ENCODE data around the gene CORIN.
"Not testable (repeated sequence)": the region's sequence is repeated elsewhere in the genome, so short reads cannot be mapped to it uniquely, and the experiment has no call there.

The CORIN gene

GRCh38 chr4:47771020-47771419, 66.8 kb downstream of the CORIN start:
- no peak for DNase-seq (ENCODE audit: low read depth)

- not testable (repeated sequence) for DNase-seq (ENCODE audit: low read depth)
Observed at GRCh38 chr4:47767956-47768355, 69.9 kb downstream of the CORIN start.

GRCh38 chr4:47763279-47763678, 74.6 kb downstream of the CORIN start:
- DNase-seq (ENCODE audit: low read depth) = no peak

GRCh38 chr4:47762376-47763266, 75.2 kb downstream of the CORIN start:
- no peak for DNase-seq (ENCODE audit: low read depth)

GRCh38 chr4:47753316-47753715, 84.6 kb downstream of the CORIN start:
- DNase-seq (ENCODE audit: low read depth) = not testable (repeated sequence)

- DNase-seq (ENCODE audit: low read depth) = no peak
Observed at GRCh38 chr4:47752214-47752613, 85.7 kb downstream of the CORIN start.

GRCh38 chr4:47750788-47751187, 87.1 kb downstream of the CORIN start:
- DNase-seq (ENCODE audit: low read depth) = no peak

GRCh38 chr4:47749858-47750257, 88.0 kb downstream of the CORIN start:
- DNase-seq (ENCODE audit: low read depth) = no peak

- DNase-seq (ENCODE audit: low read depth) = no peak
Observed at GRCh38 chr4:47749060-47749459, 88.8 kb downstream of the CORIN start.

- no peak for DNase-seq (ENCODE audit: low read depth)
Observed at GRCh38 chr4:47747846-47748494, 89.9 kb downstream of the CORIN start.

- no peak for DNase-seq (ENCODE audit: low read depth)
Observed at GRCh38 chr4:47747211-47747610, 90.7 kb downstream of the CORIN start.

- DNase-seq (ENCODE audit: low read depth) = peak; percentile 11
Observed at GRCh38 chr4:47746122-47746521, 91.7 kb downstream of the CORIN start.

GRCh38 chr4:47744843-47745382, 93.0 kb downstream of the CORIN start:
- DNase-seq (ENCODE audit: low read depth) = no peak

GRCh38 chr4:47744253-47744652, 93.6 kb downstream of the CORIN start:
- peak; percentile 31 for DNase-seq (ENCODE audit: low read depth)

- DNase-seq (ENCODE audit: low read depth) = peak; percentile 59
Observed at GRCh38 chr4:47741200-47741599, 96.7 kb downstream of the CORIN start.

GRCh38 chr4:47737326-47737725, 100.5 kb downstream of the CORIN start:
- no peak for DNase-seq (ENCODE audit: low read depth)

- DNase-seq (ENCODE audit: low read depth) = no peak
Observed at GRCh38 chr4:47736555-47736954, 101.3 kb downstream of the CORIN start.

GRCh38 chr4:47736146-47736545, 101.7 kb downstream of the CORIN start:
- DNase-seq (ENCODE audit: low read depth) = no peak

GRCh38 chr4:47733302-47734175, 104.3 kb downstream of the CORIN start:
- no peak for DNase-seq (ENCODE audit: low read depth)

GRCh38 chr4:47731182-47731581, 106.7 kb downstream of the CORIN start:
- DNase-seq (ENCODE audit: low read depth) = no peak

GRCh38 chr4:47729131-47729680, 108.7 kb downstream of the CORIN start:
- DNase-seq (ENCODE audit: low read depth) = no peak

Data from ELR (cell line).